Sigmoid colon (tissue), 4 donors: ENCODE data around the gene RAC2.

Experiments used
- CTCF ChIP-seq, 4 experiments: fragments of 450-650 bp in 3 of 4; fragments of 200-600 bp in 1 of 4; IDR thresholded peaks; one replicate each; pipeline ENCODE4 v1.5.1; 2016 to 2019; ENCODE audit warnings: antibody characterized with exemption in 4 of 4, mild to moderate bottlenecking in 3 of 4, moderate library complexity in 2 of 4
- EP300 ChIP-seq, 4 donors: sonication (generic); formaldehyde crosslinking; IDR thresholded peaks; one replicate each; pipeline ENCODE4 v1.6.1; 2017; ENCODE audit warnings: antibody characterized with exemption in 4 of 4
- POLR2A ChIP-seq, 2 donors: fragments of 450-650 bp; IDR thresholded peaks; one replicate each; pipeline ENCODE4 v1.6.1; 2016; ENCODE audit warnings: antibody characterized with exemption in 2 of 2, mild to moderate bottlenecking in 2 of 2, moderate library complexity in 2 of 2
- POLR2AphosphoS5 ChIP-seq, 4 donors: sonication (generic); formaldehyde crosslinking; IDR thresholded peaks; one replicate each; pipeline ENCODE4 v1.6.1; 2017; ENCODE audit warnings: antibody characterized with exemption in 4 of 4

GRCh38 chr22:37179126-37179470 is 65.0 kb downstream of the RAC2 start:
- TF ChIP-seq CTCF (IDR thresholded peaks at IDR 0.05) (no peak), EP300 (IDR thresholded peaks at IDR 0.05) (no peak), POLR2AphosphoS5 (IDR thresholded peaks at IDR 0.05) (no peak), POLR2A (IDR thresholded peaks at IDR 0.05) (no peak)
